HepG2 (cell line): Measurements from ENCODE around the gene TNNI3K.

ENCODE experiments used
- BRCA1 ChIP-seq: sonication (generic); formaldehyde crosslinking; IDR thresholded peaks from 2 replicates; pipeline ENCODE4 v1.4.0; 2020; ENCODE audit warnings: missing genetic modification reagents
- CTCF ChIP-seq: sonication (generic); formaldehyde crosslinking; IDR thresholded peaks from 2 replicates; pipeline ENCODE4 v1.5.0; 2020; ENCODE audit warnings: mild to moderate bottlenecking, missing genetic modification reagents, moderate library complexity
- EP300 ChIP-seq, 3 experiments: sonication (generic) in 1 of 3; formaldehyde crosslinking in 1 of 3; IDR thresholded peaks; 2 replicates each; pipeline versions ENCODE4 v1.5.1 to v1.6.1; 2011 to 2020; ENCODE audit warnings: low read depth in 2 of 3, low read length in 2 of 3, borderline replicate concordance in 1 of 3, improper control_type of control experiment in 1 of 3, mild to moderate bottlenecking in 1 of 3, missing genetic modification reagents in 1 of 3, moderate library complexity in 1 of 3
- FOXM1 ChIP-seq: sonication (generic); formaldehyde crosslinking; IDR thresholded peaks from 2 replicates; pipeline ENCODE4 v1.5.0; 2020; ENCODE audit warnings: missing genetic modification reagents
- MTA1 ChIP-seq: sonication (generic); formaldehyde crosslinking; IDR thresholded peaks from 2 replicates; pipeline ENCODE4 v1.4.0; 2020; ENCODE audit warnings: missing genetic modification reagents, mild to moderate bottlenecking, borderline replicate concordance
- SNAPC4 ChIP-seq: sonication (generic); formaldehyde crosslinking; IDR thresholded peaks from 2 replicates; pipeline ENCODE4 v1.4.0; 2020; ENCODE audit warnings: mild to moderate bottlenecking, missing genetic modification reagents
- TAF1 ChIP-seq: sonication (generic); formaldehyde crosslinking; IDR thresholded peaks from 2 replicates; pipeline ENCODE4 v1.4.0; 2020; ENCODE audit warnings: missing genetic modification reagents

GRCh38 chr1:74570797-74571492 lies 335.8 kb downstream of the TNNI3K start:
- TF ChIP-seq TAF1 (CRISPR knock-in tag) = no peak
- no peak for TF ChIP-seq SNAPC4 (CRISPR knock-in tag)
- TF ChIP-seq CTCF (CRISPR knock-in tag) = no peak
- TF ChIP-seq EP300 (IDR thresholded peaks at IDR 0.05; ENCODE audit: low read depth in 2 of 2, low read length in 2 of 2) = no peak
- TF ChIP-seq EP300 (CRISPR knock-in tag; IDR thresholded peaks at IDR 0.05; ENCODE audit: borderline replicate concordance) = no peak
- no peak for TF ChIP-seq BRCA1 (CRISPR knock-in tag)
- TF ChIP-seq FOXM1 = no peak
- TF ChIP-seq MTA1 (CRISPR knock-in tag) = no peak
